Measurements from ENCODE around the gene AGR2.

DNA sequence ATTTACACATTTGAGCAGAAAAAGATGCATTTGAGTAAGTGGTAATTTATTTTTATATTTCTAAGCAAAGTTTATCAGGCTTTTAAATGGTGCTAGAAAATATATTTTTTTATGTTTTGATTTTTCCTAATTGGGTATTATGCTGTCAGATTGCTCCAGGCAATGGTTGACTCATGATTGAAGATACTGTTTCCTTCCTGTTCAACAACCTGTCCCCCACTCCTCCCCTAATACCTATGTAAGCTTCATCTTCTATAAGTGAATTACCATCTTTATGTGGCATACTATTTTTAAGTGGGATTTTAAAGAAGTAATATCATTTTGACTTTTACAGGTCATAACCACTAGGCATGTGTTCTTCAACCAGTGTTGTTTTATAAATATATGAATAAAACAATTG, 29.8 kb downstream of the AGR2 start:
- TF ChIP-seq POLR2A (IDR thresholded peaks at IDR 0.05; ENCODE audit: low read depth, low read length) (no peak), POLR2AphosphoS5 (IDR thresholded peaks at IDR 0.05; ENCODE audit: low read depth, low read length) (no peak), SPI1 (IDR thresholded peaks at IDR 0.05; ENCODE audit: low read depth, low read length) (no peak), TAF1 (IDR thresholded peaks at IDR 0.05; ENCODE audit: low read depth, low read length) (no peak), PAX5 (IDR thresholded peaks at IDR 0.05; ENCODE audit: insufficient read depth, low read length, severe bottlenecking) (no peak), POU2F2 (IDR thresholded peaks at IDR 0.05; ENCODE audit: low read depth, low read length) (no peak)

Data from GM12891 (cell line).